Measurements from ENCODE around the gene CNTNAP5.

- no peak for TF ChIP-seq SUZ12 (IDR thresholded peaks at IDR 0.05; ENCODE audit: extremely low read depth, insufficient read depth, insufficient read length)
- no peak for TF ChIP-seq ZNF274 (IDR thresholded peaks at IDR 0.05; ENCODE audit: low read depth, low read length)
- TF ChIP-seq YY1 (IDR thresholded peaks at IDR 0.05; ENCODE audit: insufficient read depth, insufficient read length), result no peak
Observed at GRCh38 chr2:124161542-124161941, 136.5 kb downstream of the CNTNAP5 start.
